ENCODE data around the gene NUBPL.

GRCh38 chr14:31682768-31683167, 121.6 kb downstream of the NUBPL start:
- no peak for TF ChIP-seq CTCF (IDR thresholded peaks at IDR 0.05)
- TF ChIP-seq TCF7L2 (IDR thresholded peaks at IDR 0.05; ENCODE audit: low read depth, low read length), result no peak
- no peak for TF ChIP-seq POLR2AphosphoS5 (IDR thresholded peaks at IDR 0.05; ENCODE audit: low read depth, low read length)
- no peak for TF ChIP-seq REST (IDR thresholded peaks at IDR 0.05; ENCODE audit: insufficient read depth in 1 of 2, low read depth in 2 of 2, low read length in 1 of 2)
